Measurements from ENCODE around the gene SIGLEC1. TPM values are rescaled to one million over a fixed set of nuclear protein-coding genes. Genes with fewer than 3 reads are reported as not detected.

Gene SIGLEC1
- total and polyA plus RNA-seq, 2 of the 8 experiments (the other 6 are each of a cell fraction or from before 2014, with no cell fraction given): 0.02 TPM; not detected in 1

GRCh38 chr20:3719046-3719445 is 6.6 kb upstream of the SIGLEC1 start (continued):
- no peak for TF ChIP-seq YY1 (IDR thresholded peaks at IDR 0.05; ENCODE audit: low read depth, low read length)
- no peak for TF ChIP-seq NANOG (IDR thresholded peaks at IDR 0.05; ENCODE audit: insufficient read depth, low read depth, low read length, poor library complexity, severe bottlenecking)
- no peak for TF ChIP-seq CHD1 (IDR thresholded peaks at IDR 0.05; ENCODE audit: low read depth, low read length)

Data from H1 (cell line).